HEK293 (cell line): ENCODE measurements around the gene NHLRC1.

Experiments
- BCL6B ChIP-seq: fragments of 450-650 bp; formaldehyde crosslinking; IDR thresholded peaks from 2 replicates; pipeline ENCODE4 v1.5.1; 2017; ENCODE audit warnings: missing biosample characterization, missing genetic modification characterization
- KLF8 ChIP-seq: fragments of 450-650 bp; formaldehyde crosslinking; IDR thresholded peaks from 2 replicates; pipeline ENCODE4 v1.5.1; 2016; ENCODE audit warnings: missing biosample characterization, missing genetic modification characterization
- MEIS1 ChIP-seq: sonication (generic); formaldehyde crosslinking; IDR thresholded peaks from 2 replicates; pipeline ENCODE4 v1.8.1; 2022; ENCODE audit warnings: missing genetic modification reagents, mild to moderate bottlenecking, borderline replicate concordance
- MYNN ChIP-seq: fragments of 450-650 bp; formaldehyde crosslinking; IDR thresholded peaks from 2 replicates; pipeline ENCODE4 v1.5.1; 2016; ENCODE audit warnings: missing biosample characterization, missing genetic modification characterization, borderline replicate concordance
- PRDM2 ChIP-seq: fragments of 450-650 bp; formaldehyde crosslinking; IDR thresholded peaks from 2 replicates; pipeline ENCODE4 v1.5.1; 2016; ENCODE audit warnings: missing biosample characterization, missing genetic modification characterization, borderline replicate concordance
- SCRT1 ChIP-seq: fragments of 450-650 bp; formaldehyde crosslinking; IDR thresholded peaks from 2 replicates; pipeline ENCODE4 v1.5.1; 2016; ENCODE audit warnings: missing biosample characterization, missing genetic modification characterization, borderline replicate concordance
- TRIM28 ChIP-seq: IDR thresholded peaks from 2 replicates; pipeline ENCODE4 v1.6.1; 2011; ENCODE audit warnings: low read length, control low read depth, borderline replicate concordance
- TSHZ1 ChIP-seq: fragments of 450-650 bp; formaldehyde crosslinking; IDR thresholded peaks from 2 replicates; pipeline ENCODE4 v1.5.1; 2016; ENCODE audit warnings: missing biosample characterization, missing genetic modification characterization, borderline replicate concordance
- ZBTB21 ChIP-seq: fragments of 450-650 bp; formaldehyde crosslinking; IDR thresholded peaks from 2 replicates; pipeline ENCODE4 v1.5.1; 2017; ENCODE audit warnings: missing biosample characterization, missing genetic modification characterization
- ZBTB7A ChIP-seq: fragments of 450-650 bp; formaldehyde crosslinking; IDR thresholded peaks from 2 replicates; pipeline ENCODE4 v1.5.1; 2016; ENCODE audit warnings: low read depth, missing biosample characterization, missing genetic modification characterization
- ZIC2 ChIP-seq: fragments of 450-650 bp; formaldehyde crosslinking; IDR thresholded peaks from 2 replicates; pipeline ENCODE4 v1.5.1; 2016; ENCODE audit warnings: missing biosample characterization, missing genetic modification characterization
- ZNF16 ChIP-seq: fragments of 450-650 bp; formaldehyde crosslinking; IDR thresholded peaks from 2 replicates; pipeline ENCODE4 v1.5.1; 2016; ENCODE audit warnings: low read depth, missing biosample characterization, missing genetic modification characterization
- ZNF248 ChIP-seq: fragments of 450-650 bp; formaldehyde crosslinking; IDR thresholded peaks from 2 replicates; pipeline ENCODE4 v1.5.1; 2017; ENCODE audit warnings: missing biosample characterization, missing genetic modification characterization
- ZNF274 ChIP-seq, 2 experiments: fragments of 200-500 bp in 1 of 2; fragments of 450-650 bp in 1 of 2; sonication (Bioruptor generic) in 1 of 2; formaldehyde crosslinking in 1 of 2; IDR thresholded peaks; 2 replicates each; pipeline versions ENCODE4 v1.5.1 to v1.6.1; 2014 to 2016; ENCODE audit warnings: borderline replicate concordance in 1 of 2, inconsistent platforms in 1 of 2, low read length in 1 of 2, missing biosample characterization in 1 of 2, missing genetic modification characterization in 1 of 2
- ZNF341 ChIP-seq: fragments of 450-650 bp; formaldehyde crosslinking; IDR thresholded peaks from 2 replicates; pipeline ENCODE4; 2016; ENCODE audit warnings: low read depth, missing biosample characterization, missing genetic modification characterization
- ZNF391 ChIP-seq: fragments of 450-650 bp; formaldehyde crosslinking; IDR thresholded peaks from 2 replicates; pipeline ENCODE4 v1.5.1; 2016; ENCODE audit warnings: low read depth, missing biosample characterization, missing genetic modification characterization, borderline replicate concordance
- ZNF423 ChIP-seq: fragments of 450-650 bp; formaldehyde crosslinking; IDR thresholded peaks from 2 replicates; pipeline ENCODE4 v1.5.1; 2016; ENCODE audit warnings: missing biosample characterization, missing genetic modification characterization
- ZNF426 ChIP-seq: fragments of 450-650 bp; formaldehyde crosslinking; IDR thresholded peaks from 2 replicates; pipeline ENCODE4 v1.5.1; 2017; ENCODE audit warnings: missing biosample characterization, missing genetic modification characterization, mild to moderate bottlenecking, inconsistent platforms, moderate library complexity
- ZNF529 ChIP-seq: fragments of 450-650 bp; formaldehyde crosslinking; IDR thresholded peaks from 2 replicates; pipeline ENCODE4 v1.5.1; 2017; ENCODE audit warnings: missing genetic modification characterization, missing biosample characterization; ENCODE audit not compliant: insufficient replicate concordance
- ZNF558 ChIP-seq: fragments of 450-650 bp; formaldehyde crosslinking; IDR thresholded peaks from 2 replicates; pipeline ENCODE4 v1.5.1; 2016; ENCODE audit warnings: missing biosample characterization, missing genetic modification characterization
- ZNF585B ChIP-seq: fragments of 450-650 bp; formaldehyde crosslinking; IDR thresholded peaks from 2 replicates; pipeline ENCODE4 v1.5.1; 2016; ENCODE audit warnings: missing biosample characterization, missing genetic modification characterization
- ZNF626 ChIP-seq: fragments of 450-650 bp; sonication (Bioruptor Pico); formaldehyde crosslinking; IDR thresholded peaks from 2 replicates; pipeline ENCODE4 v1.5.1; 2018; ENCODE audit warnings: missing biosample characterization, missing genetic modification characterization, inconsistent platforms
- ZNF645 ChIP-seq: fragments of 450-650 bp; formaldehyde crosslinking; IDR thresholded peaks from 2 replicates; pipeline ENCODE4; 2016; ENCODE audit warnings: missing biosample characterization, missing genetic modification characterization
- ZNF76 ChIP-seq: fragments of 450-650 bp; formaldehyde crosslinking; IDR thresholded peaks from 2 replicates; pipeline ENCODE4; 2016; ENCODE audit warnings: low read depth, missing biosample characterization, missing genetic modification characterization, borderline replicate concordance
- ZNF776 ChIP-seq: fragments of 450-650 bp; formaldehyde crosslinking; IDR thresholded peaks from 2 replicates; pipeline ENCODE4 v1.5.0; 2017; ENCODE audit warnings: missing biosample characterization, missing genetic modification characterization, borderline replicate concordance
- ZSCAN5A ChIP-seq: fragments of 450-650 bp; formaldehyde crosslinking; IDR thresholded peaks from 2 replicates; pipeline ENCODE4 v1.5.1; 2016; ENCODE audit warnings: missing biosample characterization, missing genetic modification characterization

NHLRC1 gene

GRCh38 chr6:18154507-18155149 is 32.2 kb upstream of the NHLRC1 start, which contains the start of gene TPMT (continued):
- peak; percentile 47; the same call in 1 of the 2 replicates for TF ChIP-seq ZNF423 (tag by site-specific recombination)
- no peak for TF ChIP-seq ZNF529 (tag by site-specific recombination)
- no peak for TF ChIP-seq ZNF585B (tag by site-specific recombination)
- peak; percentile 74 for TF ChIP-seq ZBTB21 (tag by site-specific recombination)
- TF ChIP-seq ZBTB7A (tag by site-specific recombination), result 0 out of 2 replicates have a peak, but pooled peaks have one; percentile 42
- no peak for TF ChIP-seq BCL6B (tag by site-specific recombination)
- no peak for TF ChIP-seq TSHZ1 (tag by site-specific recombination)
- TF ChIP-seq ZNF16 (tag by site-specific recombination), result no peak
- no peak for TF ChIP-seq KLF8 (tag by site-specific recombination)
- no peak for TF ChIP-seq ZNF776 (tag by site-specific recombination)
- TF ChIP-seq MEIS1 (CRISPR knock-in tag), result no peak
- 0 out of 2 replicates have a peak, but pooled peaks have one; percentile 45 for TF ChIP-seq ZSCAN5A (tag by site-specific recombination)
- TF ChIP-seq TRIM28, result no peak
- TF ChIP-seq SCRT1 (tag by site-specific recombination), result no peak
- TF ChIP-seq PRDM2 (tag by site-specific recombination), result no peak
- no peak for TF ChIP-seq ZNF76
- no peak for TF ChIP-seq MYNN (tag by site-specific recombination)
- peak; percentile 42; the same call in 1 of the 2 replicates for TF ChIP-seq ZNF558 (tag by site-specific recombination)
- no peak for TF ChIP-seq ZNF341 (tag by site-specific recombination)
- TF ChIP-seq ZNF391, result no peak; the same call in 1 of the 2 replicates
- no peak for TF ChIP-seq ZNF274 (IDR thresholded peaks at IDR 0.05; ENCODE audit: low read length)
- no peak for TF ChIP-seq ZNF274 (tag by site-specific recombination; IDR thresholded peaks at IDR 0.05; ENCODE audit: borderline replicate concordance)
- TF ChIP-seq ZNF248 (tag by site-specific recombination), result no peak
- no peak for TF ChIP-seq ZNF426 (tag by site-specific recombination)
- TF ChIP-seq ZNF645, result no peak
- no peak for TF ChIP-seq ZIC2
- no peak for TF ChIP-seq ZNF626 (tag by site-specific recombination)
